Activated CD4-positive, alpha-beta T cell treated with anti-CD3 and anti-CD28 coated beads, Interleukin-2, amount 50 U/mL, for 1 hour (primary cell): ENCODE results near the gene IL2RA.

ENCODE experiments used
- DNase-seq: peaks from one replicate; pipeline ENCODE4 v3.0.0-alpha.2; 2020

The IL2RA gene

DNA sequence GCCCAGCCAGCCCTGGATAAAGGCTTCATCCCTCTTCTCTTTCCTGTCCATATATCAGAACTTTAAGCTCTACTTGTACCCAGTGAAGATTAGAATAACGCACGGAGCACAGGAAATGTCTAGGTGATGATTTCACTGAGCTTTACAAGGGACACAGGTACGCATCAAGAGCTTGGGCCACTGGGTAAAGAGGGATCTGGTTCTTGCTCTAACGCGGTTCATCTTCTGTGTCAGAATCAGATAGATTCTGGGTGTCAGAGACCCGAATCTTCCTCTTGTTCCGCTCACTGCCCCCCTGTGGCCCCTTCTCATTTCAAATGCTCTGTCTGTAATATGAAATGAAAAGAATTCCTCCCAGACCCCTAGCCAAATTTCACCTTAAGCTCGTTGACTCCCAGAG, 24.7 kb downstream of the IL2RA start:
- DNase-seq = no peak

GRCh38 chr10:6036861-6037321, 25.3 kb downstream of the IL2RA start:
- peak; percentile 36 for DNase-seq

- no peak for DNase-seq
Observed at GRCh38 chr10:6035931-6036575, 26.1 kb downstream of the IL2RA start.

GRCh38 chr10:6035101-6035834, 26.9 kb downstream of the IL2RA start:
- no peak for DNase-seq

- no peak for DNase-seq
Observed at GRCh38 chr10:6034371-6034770, 27.8 kb downstream of the IL2RA start.

DNA sequence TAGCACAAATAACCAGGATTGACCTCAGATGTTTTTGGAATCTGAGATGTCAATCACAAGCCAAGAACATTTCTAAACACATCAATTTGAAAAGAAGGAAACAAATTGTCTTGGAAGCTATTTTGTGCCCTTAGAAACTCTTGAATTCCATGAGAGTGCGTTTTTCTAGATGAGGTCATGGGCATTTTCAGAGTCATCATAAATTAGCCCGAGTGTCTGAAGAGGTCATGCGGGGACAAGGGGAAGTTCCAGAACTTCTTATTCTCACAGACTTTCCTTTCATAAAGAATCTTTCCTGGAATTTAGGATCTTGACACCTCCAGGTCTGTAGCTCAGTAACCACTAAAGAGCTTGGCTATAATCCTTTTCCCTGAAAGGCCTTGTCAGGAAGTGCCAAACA, 28.2 kb downstream of the IL2RA start:
- no peak for DNase-seq

DNA sequence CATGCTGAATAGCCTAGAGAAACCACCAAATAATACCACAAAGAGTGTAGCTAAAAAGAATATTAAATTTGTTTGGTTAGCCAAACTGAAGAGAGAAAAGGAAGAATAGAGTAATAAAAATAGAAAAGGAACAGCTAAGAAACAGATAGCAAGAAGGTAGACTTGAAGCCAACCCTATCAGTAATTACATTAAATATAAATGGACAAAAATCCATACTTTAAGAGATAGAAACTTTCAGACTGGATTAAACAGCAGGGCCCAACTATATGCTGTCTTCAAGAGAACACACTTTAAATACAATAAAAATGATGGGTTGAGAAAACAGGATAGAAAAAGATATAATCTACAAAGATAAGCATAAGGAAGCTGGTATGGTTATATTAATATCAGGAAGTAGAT, 31.2 kb downstream of the IL2RA start:
- DNase-seq = no peak

GRCh38 chr10:6030217-6030616, 31.9 kb downstream of the IL2RA start:
- no peak for DNase-seq

GRCh38 chr10:6027929-6028328, 34.2 kb downstream of the IL2RA start:
- no peak for DNase-seq

DNA sequence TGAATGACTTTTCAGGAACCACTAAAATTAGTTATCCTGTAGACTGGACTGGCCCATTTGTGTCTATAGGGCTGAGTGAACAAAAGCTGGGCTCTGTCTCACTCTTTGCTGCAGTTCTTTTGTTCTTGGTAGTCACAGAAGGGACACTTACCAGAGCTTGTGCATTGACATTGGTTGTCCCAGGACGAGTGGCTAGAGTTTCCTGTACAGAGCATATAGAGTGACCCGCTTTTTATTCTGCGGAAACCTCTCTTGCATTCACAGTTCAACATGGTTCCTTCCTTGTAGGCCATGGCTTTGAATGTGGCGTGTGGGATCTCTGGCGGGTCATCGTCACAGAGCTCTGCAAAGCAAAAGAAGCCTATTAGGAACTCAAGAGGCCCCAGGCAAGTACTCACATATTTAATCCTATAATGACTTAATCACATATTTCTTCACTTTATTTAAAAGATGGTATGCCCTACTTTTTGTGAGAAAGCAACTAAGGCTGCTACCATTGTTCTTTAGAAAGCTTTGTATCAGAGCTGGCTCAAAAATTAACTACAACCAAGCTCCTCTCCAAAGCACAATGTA, 36.4 kb downstream of the IL2RA start:
- DNase-seq = no peak

- DNase-seq = no peak
Observed at GRCh38 chr10:6024334-6024682, 37.9 kb downstream of the IL2RA start.

DNA sequence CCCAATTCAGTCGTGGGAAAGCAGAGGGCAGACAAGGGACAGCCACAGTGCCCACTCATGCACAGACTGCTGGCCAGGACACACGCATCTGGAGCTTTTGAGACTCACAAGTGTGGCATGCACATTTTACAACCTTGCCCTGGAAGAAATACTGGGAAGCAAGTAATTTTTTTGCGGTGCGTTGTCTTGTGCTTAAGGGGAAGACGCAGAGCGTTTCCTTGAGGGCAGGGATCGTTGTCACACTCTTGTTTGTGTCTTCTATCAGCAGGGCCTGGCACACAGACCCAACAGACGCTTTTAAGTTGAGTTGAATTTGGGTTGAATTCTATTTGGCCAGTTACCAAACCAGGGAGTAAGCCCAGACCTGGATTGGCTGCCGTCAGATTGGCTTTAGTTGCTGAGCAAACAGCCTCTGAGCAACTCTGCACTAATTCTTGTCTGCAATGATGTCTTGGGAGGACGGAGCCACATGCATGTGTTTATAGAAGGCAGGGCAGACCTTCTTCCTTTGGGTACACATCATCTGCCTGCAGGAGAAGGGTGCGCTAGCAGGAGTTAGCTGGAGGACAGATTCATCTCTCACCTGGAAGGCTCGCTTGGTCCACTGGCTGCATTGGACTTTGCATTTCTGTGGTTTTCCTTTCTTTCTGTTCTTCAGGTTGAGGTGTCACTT, 38.4 kb downstream of the IL2RA start:
- no peak for DNase-seq

- no peak for DNase-seq
Observed at GRCh38 chr10:6022660-6023059, 39.5 kb downstream of the IL2RA start.

- DNase-seq = no peak
Observed at GRCh38 chr10:6020826-6021225, 41.3 kb downstream of the IL2RA start.

GRCh38 chr10:6019796-6020195, 42.4 kb downstream of the IL2RA start:
- DNase-seq = no peak

DNA sequence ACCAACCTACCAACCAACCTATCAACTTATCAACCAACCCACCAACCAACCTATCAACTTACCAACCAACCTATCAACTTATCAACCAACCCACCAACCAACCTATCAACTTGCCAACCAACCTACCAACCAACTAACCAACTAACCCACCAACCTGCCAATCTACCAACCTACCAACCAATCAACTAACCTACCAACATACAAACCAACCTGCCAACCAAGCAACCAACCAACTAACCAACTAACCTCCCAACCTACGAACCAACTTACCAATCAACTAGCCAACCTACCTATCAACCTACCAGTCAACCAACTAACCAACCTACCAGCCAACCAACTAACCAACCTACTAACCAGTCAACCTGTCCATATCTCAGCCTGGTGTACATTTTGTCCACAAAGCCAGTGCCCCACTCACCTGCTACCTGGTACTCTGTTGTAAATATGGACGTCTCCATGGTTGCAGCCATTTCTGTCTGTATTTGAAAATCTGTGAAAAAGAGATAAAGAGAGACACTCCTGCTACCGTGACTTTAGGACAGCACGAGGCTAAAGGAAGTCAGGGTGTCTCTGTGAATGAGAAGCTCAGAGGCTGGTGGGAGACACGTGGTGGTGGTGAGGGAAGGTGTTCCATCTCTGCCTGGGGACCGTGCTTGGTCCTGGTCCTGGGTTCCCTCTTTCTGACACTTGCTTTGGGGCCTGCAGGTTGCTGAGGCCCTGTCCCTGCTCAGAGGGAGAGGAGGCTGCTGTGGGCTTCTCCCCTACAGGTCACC, 43.0 kb downstream of the IL2RA start:
- DNase-seq = no peak

DNA sequence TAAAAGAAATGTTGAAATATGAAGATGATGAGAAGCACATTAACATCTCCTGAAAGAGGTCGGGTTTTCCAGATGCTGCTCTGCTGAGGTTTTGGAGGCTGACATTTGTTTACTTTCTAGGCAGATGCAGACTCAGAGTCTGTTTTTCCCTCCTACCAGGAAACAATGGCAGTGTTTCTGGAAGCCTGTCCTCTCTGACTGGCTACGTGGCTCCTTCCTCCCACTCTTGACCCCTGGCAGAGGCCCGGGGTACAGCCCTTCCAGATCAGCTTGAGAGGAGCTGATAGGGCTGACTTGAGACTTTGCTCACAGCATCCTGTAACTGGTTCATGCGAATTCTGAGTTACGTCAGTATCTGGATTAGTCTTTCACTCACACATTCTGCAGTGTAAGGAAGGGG, 43.7 kb downstream of the IL2RA start:
- no peak for DNase-seq

DNA sequence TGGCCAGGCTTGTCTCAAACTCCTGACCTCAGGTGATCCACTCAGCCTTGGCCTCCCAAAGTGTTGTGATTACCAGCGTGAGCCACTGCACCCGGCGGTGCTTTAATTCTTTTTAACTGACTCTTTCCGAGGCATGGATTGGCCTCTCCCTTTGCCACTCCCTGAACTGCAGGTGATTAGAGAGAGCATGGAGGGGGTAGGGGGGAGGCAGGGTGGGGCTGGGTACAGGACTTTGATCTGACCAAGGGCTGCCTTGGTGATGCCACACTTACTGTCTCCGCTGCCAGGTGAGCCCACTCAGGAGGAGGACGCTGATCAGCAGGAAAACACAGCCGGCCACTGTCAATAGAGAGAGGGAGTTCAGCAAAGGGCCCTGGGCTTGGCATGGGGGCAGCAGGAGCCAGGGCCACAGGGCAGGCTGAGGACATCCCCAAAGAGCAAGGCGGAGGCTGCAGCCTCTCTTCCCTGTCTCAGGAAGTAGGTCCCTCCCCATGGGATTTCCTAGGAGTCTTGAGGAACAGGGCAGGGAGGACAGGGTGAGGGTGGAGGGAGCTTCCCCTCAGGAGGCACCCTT, 44.3 kb downstream of the IL2RA start:
- DNase-seq = no peak

GRCh38 chr10:6014241-6014761, 47.9 kb downstream of the IL2RA start:
- peak; percentile 68 for DNase-seq

GRCh38 chr10:6013413-6014192, 48.6 kb downstream of the IL2RA start:
- DNase-seq = no peak

DNA sequence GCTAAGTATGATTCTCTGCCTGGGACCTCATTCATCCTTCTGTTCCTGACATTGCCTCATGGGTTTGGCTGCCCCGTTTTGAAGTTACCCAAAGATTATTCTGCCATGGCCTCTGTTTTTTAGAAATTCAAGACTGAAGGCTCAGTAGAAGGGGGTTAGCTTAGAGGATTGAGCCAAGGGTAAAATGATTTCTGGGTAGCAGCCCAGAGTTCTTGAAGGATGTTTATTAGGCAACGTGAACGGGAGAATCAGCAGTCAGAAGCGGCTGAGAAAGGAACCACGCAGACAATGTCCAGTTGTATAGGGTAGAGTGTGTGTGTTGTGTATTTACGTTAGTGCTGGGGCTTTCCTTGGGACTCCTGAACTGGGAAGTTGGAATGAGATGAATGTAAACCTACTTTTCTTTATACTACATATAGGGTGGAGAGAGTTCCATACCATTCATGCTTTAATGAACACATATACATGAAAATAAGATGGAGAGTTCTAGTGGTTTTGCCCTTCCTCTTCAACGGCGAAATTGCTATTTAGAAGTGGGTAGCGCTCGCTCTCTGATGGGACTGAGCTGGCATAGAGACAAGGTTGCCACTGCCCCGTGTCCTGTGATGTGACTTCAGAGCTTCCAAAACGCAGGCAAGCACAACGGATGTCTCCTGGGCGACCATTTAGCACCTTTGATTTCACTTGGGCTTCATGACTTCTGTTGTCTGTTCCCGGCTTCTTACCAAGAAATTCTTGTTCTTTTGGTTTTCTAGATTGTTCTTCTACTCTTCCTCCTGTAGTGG, 49.9 kb downstream of the IL2RA start:
- DNase-seq = no peak
